Measurements from ENCODE around the gene TTC4. TPM values are rescaled to one million over a fixed set of nuclear protein-coding genes. Genes with fewer than 3 reads are reported as not detected.

The TTC4 gene
- total RNA-seq, 1 experiment from 2014 or later: 25.2 TPM

DNA sequence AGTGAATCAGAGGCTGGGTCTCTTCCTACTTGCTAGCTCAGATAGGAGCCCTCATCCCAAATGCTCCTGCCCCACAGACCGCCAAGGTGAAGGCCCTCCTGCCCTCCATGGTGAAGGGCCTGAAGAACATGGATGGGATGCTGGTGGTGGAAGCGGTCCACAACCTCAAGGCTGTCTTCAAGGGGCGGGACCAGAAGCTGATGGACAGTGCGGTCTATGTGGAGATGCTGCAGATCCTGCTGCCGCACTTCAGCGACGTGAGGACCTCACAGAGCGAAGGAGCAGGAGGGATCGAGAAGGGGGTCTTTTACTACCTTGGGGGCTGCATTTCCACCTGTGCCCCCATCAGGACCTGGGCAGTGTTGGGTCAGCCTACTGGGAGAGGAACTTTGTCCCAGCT, 14.6 kb upstream of the TTC4 start:
- BruUV-seq (replicated peaks): no TSS peak
- no peak overlapping the region for H3K4me3 ChIP-seq (ENCODE audit: low read depth in 2 of 2, low read length in 2 of 2)
- ATAC-seq: no peak
- POLR2A ChIA-PET: no interaction called here
- in situ Hi-C loops (cut with HindIII; ENCODE audit: low pct_unique_long_range_greater_than_20kb, low sequenced_read_pairs): no loop called here
- intact Hi-C loops (cut with micrococcal nuclease; ENCODE audit: unreplicated experiment): no loop called here
- no peak overlapping the region for H3K27ac ChIP-seq (ENCODE audit: low read length)
- TF ChIP-seq SIN3A (IDR thresholded peaks at IDR 0.05; ENCODE audit: borderline replicate concordance, insufficient read depth, low read depth, low read length): no peak
- TF ChIP-seq, protein P1, sequence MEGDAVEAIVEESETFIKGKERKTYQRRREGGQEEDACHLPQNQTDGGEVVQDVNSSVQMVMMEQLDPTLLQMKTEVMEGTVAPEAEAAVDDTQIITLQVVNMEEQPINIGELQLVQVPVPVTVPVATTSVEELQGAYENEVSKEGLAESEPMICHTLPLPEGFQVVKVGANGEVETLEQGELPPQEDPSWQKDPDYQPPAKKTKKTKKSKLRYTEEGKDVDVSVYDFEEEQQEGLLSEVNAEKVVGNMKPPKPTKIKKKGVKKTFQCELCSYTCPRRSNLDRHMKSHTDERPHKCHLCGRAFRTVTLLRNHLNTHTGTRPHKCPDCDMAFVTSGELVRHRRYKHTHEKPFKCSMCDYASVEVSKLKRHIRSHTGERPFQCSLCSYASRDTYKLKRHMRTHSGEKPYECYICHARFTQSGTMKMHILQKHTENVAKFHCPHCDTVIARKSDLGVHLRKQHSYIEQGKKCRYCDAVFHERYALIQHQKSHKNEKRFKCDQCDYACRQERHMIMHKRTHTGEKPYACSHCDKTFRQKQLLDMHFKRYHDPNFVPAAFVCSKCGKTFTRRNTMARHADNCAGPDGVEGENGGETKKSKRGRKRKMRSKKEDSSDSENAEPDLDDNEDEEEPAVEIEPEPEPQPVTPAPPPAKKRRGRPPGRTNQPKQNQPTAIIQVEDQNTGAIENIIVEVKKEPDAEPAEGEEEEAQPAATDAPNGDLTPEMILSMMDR (IDR thresholded peaks at IDR 0.05): no peak
- TF ChIP-seq POLR2AphosphoS5 (IDR thresholded peaks at IDR 0.05; ENCODE audit: low read depth, low read length): no peak
- TF ChIP-seq, protein P2, sequence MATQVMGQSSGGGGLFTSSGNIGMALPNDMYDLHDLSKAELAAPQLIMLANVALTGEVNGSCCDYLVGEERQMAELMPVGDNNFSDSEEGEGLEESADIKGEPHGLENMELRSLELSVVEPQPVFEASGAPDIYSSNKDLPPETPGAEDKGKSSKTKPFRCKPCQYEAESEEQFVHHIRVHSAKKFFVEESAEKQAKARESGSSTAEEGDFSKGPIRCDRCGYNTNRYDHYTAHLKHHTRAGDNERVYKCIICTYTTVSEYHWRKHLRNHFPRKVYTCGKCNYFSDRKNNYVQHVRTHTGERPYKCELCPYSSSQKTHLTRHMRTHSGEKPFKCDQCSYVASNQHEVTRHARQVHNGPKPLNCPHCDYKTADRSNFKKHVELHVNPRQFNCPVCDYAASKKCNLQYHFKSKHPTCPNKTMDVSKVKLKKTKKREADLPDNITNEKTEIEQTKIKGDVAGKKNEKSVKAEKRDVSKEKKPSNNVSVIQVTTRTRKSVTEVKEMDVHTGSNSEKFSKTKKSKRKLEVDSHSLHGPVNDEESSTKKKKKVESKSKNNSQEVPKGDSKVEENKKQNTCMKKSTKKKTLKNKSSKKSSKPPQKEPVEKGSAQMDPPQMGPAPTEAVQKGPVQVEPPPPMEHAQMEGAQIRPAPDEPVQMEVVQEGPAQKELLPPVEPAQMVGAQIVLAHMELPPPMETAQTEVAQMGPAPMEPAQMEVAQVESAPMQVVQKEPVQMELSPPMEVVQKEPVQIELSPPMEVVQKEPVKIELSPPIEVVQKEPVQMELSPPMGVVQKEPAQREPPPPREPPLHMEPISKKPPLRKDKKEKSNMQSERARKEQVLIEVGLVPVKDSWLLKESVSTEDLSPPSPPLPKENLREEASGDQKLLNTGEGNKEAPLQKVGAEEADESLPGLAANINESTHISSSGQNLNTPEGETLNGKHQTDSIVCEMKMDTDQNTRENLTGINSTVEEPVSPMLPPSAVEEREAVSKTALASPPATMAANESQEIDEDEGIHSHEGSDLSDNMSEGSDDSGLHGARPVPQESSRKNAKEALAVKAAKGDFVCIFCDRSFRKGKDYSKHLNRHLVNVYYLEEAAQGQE (IDR thresholded peaks at IDR 0.05; ENCODE audit: insufficient read depth in 1 of 2, low read depth in 2 of 2, low read length in 1 of 2): no peak
- no peak for TF ChIP-seq TCF7L2 (IDR thresholded peaks at IDR 0.05; ENCODE audit: low read depth, low read length)
- H3K4me1 ChIP-seq (ENCODE audit: control insufficient read depth, insufficient read depth, low read length): no peaks in the 10 kb centered on the region
- CTCF ChIA-PET: no interaction called here
- H3K9me3 ChIP-seq (ENCODE audit: control insufficient read depth, insufficient read depth, low read depth, low read length): no peaks in the 10 kb centered on the region
- 0 out of 2 replicates have a peak, but pooled peaks cover 3% of the 10 kb centered on the region for H3K27me3 ChIP-seq (ENCODE audit: control insufficient read depth, insufficient read depth, low read length)
- DNase-seq (ENCODE audit: low read depth, low spot score): no peak
- H3K36me3 ChIP-seq (ENCODE audit: control insufficient read depth, insufficient read depth, low read length): no peaks in the 10 kb centered on the region

DNA sequence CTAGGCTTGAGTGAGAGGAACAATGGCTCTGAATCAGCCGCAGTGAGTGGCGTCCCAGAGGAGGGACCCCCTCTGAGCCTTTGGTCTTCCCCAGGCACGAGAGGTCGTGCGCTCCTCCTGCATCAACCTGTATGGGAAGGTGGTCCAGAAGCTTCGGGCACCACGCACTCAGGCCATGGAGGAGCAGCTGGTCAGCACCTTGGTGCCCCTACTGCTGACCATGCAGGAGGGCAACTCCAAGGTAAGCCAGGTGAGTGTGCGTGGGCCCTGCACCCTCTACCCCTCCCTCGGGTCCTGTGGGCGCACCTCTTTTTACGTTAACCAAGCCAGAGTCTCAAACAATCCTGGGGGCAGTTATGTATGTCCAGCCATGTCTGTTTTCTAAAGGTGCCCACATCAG, 13.7 kb upstream of the TTC4 start:
- no peak for DNase-seq (ENCODE audit: low read depth, low spot score)
- Histone ChIP-seq H3K27me3 (ENCODE audit: control insufficient read depth, insufficient read depth, low read length) (0 out of 2 replicates have a peak, but pooled peaks cover 3% of the 10 kb centered on the region), H3K4me1 (ENCODE audit: control insufficient read depth, insufficient read depth, low read length) (no peaks in the 10 kb centered on the region), H3K9me3 (ENCODE audit: control insufficient read depth, insufficient read depth, low read depth, low read length) (no peaks in the 10 kb centered on the region), H3K4me3 (ENCODE audit: low read depth in 2 of 2, low read length in 2 of 2) (no peak overlapping the region), H3K27ac (ENCODE audit: low read length) (no peak overlapping the region), H3K36me3 (ENCODE audit: control insufficient read depth, insufficient read depth, low read length) (no peaks in the 10 kb centered on the region)
- in situ Hi-C loops (cut with HindIII; ENCODE audit: low pct_unique_long_range_greater_than_20kb, low sequenced_read_pairs) (no loop called here), intact Hi-C loops (cut with micrococcal nuclease; ENCODE audit: unreplicated experiment) (no loop called here)
- ATAC-seq: no peak
- no peak for TF ChIP-seq TCF7L2 (IDR thresholded peaks at IDR 0.05; ENCODE audit: low read depth, low read length)
- TF ChIP-seq, protein P1 (IDR thresholded peaks at IDR 0.05): no peak
- no peak for TF ChIP-seq POLR2AphosphoS5 (IDR thresholded peaks at IDR 0.05; ENCODE audit: low read depth, low read length)
- TF ChIP-seq SIN3A (IDR thresholded peaks at IDR 0.05; ENCODE audit: borderline replicate concordance, insufficient read depth, low read depth, low read length): no peak
- TF ChIP-seq, protein P2 (IDR thresholded peaks at IDR 0.05; ENCODE audit: insufficient read depth in 1 of 2, low read depth in 2 of 2, low read length in 1 of 2): no peak
- no TSS peak for BruUV-seq (replicated peaks)
- CTCF ChIA-PET: no interaction called here
- POLR2A ChIA-PET: no interaction called here

Data from Panc1 (cell line).